ENCODE measurements around the gene SPDYE3. TPM values are rescaled to one million over a fixed set of nuclear protein-coding genes. Genes with fewer than 3 reads are reported as not detected.
"Not testable (repeated sequence)": the region's sequence is repeated elsewhere in the genome, so short reads cannot be mapped to it uniquely, and the experiment has no call there.

SPDYE3 gene, protein sequence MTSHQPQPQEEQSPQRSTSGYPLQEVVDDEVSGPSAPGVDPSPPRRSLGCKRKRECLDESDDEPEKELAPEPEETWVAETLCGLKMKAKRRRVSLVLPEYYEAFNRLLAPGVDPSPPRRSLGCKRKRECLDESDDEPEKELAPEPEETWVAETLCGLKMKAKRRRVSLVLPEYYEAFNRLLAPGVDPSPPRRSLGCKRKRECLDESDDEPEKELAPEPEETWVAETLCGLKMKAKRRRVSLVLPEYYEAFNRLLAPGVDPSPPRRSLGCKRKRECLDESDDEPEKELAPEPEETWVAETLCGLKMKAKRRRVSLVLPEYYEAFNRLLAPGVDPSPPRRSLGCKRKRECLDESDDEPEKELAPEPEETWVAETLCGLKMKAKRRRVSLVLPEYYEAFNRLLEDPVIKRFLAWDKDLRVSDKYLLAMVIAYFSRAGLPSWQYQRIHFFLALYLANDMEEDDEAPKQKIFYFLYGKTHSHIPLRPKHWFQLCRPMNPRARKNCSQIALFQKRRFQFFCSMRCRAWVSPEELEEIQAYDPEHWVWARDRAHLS
- total RNA-seq: not detected

DNA sequence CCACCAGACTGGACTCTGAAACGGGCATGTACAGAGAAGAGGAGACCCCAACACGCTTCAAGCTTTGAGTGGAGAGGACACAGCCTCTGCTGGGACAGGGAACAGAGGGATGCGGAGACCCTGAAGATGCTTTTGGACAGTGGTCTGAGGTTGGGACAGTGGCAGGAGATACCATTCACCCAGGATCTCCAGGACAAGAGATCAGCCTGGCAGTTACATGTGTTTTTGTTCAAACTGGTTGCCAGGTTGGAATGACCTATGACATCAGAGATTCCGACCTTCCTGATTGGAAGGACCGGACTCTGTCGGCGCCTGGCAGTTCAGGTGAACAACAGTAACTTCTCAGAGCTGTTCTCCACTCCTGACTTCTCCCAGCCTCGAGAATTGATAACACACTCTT, at the start of gene SPDYE3:
TSS of gene SPDYE3 (plus strand) at position 301 of the 400 bp plus-strand sequence. CDS start 184 bp downstream, outside the sequence.
- intact Hi-C loops (cut with DNase I); ATAC-seq; DNase-seq (ENCODE audit: low spot score): not testable (repeated sequence)

DNA sequence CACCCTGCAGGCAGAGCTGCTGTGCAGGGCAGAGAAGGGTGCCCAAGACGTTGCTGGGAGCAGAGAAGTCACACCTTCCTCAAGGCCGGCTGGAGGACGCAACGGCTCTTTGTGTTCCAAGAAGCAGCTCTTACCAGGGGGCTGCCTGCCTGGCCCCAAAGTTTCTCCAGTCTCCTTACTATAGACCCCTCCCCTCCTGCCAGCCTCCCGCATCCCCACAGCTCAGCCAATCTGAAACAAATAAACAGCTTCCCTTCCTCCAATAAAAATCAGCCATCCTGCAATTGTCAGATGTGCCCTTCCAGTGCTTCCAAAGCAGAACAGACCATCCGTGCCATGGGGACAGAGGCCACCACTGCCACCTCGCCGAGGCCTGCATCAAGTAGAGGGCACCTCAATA, 47.5 kb upstream of the SPDYE3 start:
- ATAC-seq; DNase-seq (ENCODE audit: low spot score); intact Hi-C loops (cut with DNase I): not testable (repeated sequence)

DNA sequence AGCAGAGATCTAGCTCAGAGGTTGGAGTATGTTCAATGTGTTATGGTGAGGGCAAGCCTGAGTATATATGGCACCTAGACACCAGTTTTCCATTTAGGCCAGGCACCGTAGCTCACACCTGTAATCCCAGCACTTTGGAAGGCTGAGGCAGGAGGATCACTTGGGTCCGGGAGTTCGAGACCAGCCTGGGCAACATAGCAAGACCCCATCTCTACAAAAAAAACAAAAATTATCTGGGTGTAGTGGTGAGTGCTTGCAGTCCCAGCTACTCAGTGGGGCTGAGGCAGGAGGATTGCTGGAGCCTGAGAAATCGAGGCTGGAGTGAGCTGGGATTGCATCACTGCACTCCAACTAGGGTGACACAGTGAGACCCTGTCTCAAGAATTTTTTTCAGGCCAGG, 44.6 kb upstream of the SPDYE3 start:
- intact Hi-C loops (cut with DNase I); ATAC-seq; DNase-seq (ENCODE audit: low spot score): not testable (repeated sequence)

DNA sequence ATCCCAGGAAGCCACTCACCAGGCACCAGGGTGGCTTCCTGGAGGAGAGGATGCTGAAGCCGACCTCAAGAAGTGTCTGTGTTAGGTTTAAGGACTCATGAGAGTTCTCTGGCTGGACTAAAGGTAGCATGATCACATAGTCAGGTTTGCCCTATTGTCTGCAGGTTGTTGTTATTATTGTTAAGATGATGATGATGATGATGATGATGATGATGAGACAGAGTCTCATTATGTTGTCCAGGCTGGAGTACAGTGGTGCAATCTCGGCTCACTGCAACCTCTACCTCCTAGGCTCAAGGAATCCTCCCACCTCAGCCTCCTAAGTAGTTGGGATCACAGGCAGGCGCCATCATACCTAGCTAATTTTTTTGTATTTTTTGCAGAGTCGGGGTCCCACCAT, 43.3 kb upstream of the SPDYE3 start:
- ATAC-seq; DNase-seq (ENCODE audit: low spot score); intact Hi-C loops (cut with DNase I): not testable (repeated sequence)

DNA sequence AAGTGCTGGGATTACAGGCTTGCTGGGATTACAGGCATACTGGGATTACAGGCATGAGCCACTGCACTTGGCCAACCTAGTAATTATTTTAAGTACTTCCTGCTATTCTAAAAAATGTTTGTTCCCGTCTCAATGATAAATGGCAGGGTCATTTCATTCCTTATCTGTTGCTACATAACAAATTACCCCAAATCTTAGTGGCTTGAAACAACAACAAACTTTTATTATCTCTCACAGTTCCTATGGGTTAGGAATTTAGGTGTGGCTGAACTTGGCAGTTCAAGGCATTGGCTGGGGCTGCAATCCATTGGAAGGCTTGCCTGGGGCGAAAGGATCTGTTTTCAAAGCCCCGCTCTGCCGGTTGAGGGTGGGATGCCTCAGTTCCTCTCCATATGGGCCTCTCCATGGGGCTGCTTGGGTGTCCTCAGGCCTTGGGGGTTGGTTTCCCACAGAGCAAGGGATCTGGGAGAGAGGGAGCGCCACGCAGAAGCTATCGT, 42.8 kb upstream of the SPDYE3 start:
- ATAC-seq: peak; percentile 46
- intact Hi-C loops (cut with DNase I); DNase-seq (ENCODE audit: low spot score): not testable (repeated sequence)

DNA sequence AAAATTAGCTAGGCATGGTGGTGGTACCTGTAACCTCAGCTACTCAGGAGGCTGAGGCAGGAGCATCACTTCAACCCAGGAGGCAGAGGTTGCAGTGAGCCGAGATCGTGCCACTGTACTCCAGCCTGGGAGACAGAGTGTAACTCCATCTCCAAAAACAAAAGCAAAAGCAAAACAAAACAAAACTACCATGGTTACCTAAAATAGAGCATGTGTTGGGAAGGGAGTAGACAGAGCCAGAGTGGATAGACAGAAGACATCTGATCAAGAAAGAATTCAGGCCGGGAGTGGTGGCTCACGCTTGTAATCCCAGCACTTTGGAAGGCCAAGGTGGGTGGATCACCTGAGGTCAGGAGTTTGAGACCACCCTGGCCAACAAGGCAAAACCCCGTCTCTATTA, 41.7 kb upstream of the SPDYE3 start:
- peak; percentile 27 for ATAC-seq

DNA sequence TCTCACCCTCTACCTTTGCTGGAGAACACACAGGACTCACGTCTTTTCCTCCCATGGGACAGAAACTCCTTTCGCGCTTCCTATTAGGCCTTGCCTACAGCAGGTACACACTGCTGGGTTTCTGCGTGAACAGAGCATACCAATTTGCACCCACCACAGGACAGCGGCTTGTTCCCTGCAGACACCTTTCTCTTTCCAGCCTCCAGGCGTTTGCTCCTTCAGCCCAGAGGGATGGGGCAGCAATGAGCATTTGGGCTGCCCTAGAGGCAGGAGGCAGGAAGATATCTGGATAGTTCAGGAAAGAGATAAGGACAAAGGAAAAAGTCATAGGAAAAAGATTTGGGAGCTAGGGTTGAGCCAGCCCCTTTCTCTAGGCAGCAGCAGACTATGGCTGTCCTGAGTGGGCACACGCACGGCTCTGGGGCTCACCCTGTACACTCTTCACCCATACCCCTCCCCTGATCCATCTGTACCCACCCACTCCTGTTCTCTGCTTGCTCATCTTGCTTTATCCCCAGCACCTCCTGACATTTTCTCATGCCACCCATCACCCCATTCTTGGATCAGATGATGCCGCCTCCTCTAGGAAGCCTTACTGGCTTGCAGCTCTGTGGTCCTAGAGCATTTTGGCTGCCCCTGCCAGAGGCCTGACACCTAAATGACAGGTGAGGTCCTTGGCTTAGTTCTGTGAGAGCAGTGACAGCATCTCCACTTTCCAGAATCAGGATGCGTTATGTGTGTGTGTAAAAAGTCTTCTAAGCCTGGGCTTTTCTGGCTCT, 40.7 kb upstream of the SPDYE3 start:
- ATAC-seq (no peak), DNase-seq (ENCODE audit: low spot score) (no peak)
- intact Hi-C loops (cut with DNase I): no loop called here

More for the DNA sequence above, 41.7 kb upstream of the SPDYE3 start:
- intact Hi-C loops (cut with DNase I); DNase-seq (ENCODE audit: low spot score): not testable (repeated sequence)

DNA sequence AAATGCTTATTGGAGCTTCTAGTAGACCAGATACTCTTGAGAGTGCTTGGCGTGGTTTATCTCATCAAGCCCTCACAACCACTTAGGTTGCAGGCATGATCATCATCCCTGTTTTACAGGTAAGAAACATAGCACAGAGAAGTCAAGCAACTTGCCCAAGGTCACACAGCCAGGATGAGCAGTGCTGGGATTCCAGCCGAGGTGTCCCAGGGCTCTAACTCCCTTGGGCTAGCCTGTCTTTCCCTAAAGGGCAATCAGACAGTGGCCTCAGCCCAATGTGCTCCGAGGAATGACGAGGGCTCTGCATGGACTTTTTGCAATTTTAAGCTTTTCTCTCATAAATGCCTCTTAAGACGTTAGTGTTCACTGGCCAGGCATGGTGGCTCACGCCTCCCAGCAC, 39.9 kb upstream of the SPDYE3 start:
- DNase-seq (ENCODE audit: low spot score): no peak
- no peak for ATAC-seq
- intact Hi-C loops (cut with DNase I): no loop called here

DNA sequence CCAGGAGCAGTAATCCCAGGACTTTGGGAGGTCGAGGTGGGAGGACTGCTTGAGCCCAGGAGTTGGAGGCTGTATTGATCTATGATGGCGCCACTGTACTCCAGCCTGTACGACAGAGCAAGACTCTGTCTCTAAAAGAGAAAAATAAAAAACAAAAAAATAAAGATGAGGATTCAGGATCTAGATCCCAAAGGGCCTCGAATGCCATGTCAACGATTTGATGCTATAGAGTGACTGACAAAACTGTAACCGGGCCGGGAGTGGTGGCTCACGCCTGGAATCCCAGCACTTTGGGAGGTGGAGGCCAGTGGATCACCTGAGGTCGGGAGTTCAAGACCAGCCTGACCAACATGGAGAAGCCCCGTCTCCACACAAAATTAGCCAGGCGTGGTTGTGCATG, 38.6 kb upstream of the SPDYE3 start:
- intact Hi-C loops (cut with DNase I); DNase-seq (ENCODE audit: low spot score); ATAC-seq: not testable (repeated sequence)

DNA sequence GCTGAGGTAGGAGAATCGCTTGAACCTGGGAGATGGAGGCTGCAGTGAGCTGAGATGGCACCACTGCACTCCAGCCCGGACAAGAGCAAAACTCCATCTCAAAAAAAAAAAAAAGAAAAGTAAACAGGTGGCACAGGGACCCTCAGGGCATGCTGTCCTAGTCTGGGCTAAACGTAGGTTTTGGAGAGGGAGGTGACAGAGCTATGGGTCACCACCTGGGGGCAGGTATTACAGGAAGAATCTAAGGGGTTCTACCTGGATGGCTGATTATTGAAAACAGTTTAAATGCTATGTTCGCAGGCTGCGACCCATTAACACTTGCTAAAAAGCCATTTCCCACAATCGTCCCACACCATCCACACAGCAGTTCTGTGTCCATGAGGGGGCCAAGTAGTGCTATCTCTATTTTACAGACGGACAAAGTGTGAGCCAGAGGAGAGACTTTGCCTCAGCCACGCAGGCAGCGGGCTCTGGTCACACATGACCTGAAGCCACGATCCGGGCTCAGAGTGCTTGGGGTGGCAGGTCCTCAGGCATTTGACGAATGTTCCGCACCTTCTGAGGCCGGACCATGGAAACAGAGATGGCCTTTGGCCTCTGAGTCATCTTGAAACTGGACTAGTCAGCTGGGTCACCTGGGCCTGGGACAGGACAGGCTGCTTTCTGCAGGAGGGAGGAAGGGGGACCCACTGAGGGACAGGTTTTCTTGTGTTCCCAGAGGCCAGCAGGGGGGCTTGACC, 38.0 kb upstream of the SPDYE3 start:
- DNase-seq (ENCODE audit: low spot score); intact Hi-C loops (cut with DNase I): not testable (repeated sequence)
- ATAC-seq: peak; percentile 6

DNA sequence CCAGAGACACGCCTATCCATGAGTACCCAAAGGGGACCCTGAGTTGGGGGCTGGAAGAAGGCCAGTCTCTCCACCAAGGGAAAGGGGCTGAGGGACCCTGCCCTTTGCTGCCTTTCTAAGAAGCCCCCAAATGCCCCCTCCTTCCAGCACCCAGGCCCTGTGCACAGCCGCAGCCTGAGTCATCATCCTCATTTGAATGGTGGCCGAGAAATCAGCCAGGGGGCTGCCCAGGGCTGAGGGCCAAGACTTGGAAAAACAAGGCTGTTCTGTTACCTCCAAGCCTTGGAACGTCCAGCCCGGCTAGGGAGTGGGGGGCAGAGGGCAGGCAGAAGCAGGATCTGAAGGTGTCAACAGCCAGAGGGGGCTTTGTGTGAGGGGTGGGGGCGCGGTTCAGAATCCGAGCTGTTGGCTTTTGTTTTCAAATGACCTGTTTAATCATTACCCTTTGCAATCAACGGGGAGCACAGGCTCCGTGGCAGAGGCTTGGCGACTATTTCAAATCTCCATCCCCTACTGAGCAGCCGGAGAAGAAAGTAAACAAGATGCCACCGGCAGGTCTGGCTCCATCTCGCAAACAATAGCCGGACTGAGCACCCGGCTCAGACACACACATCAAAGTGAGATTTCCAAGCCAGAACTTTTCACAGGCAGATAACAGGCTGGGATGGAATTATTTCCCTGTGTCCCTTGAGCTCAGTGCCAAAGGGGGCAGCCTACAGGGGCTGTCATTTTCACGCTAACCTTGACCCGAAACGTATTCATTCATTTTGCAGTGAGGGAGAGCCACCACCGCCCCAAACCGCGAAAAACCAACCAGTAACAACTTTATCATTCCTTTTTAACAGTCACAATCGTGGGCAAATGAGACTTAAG, 37.2 kb upstream of the SPDYE3 start:
- intact Hi-C loops (cut with DNase I); DNase-seq (ENCODE audit: low spot score): not testable (repeated sequence)
- ATAC-seq: peak; percentile 5

DNA sequence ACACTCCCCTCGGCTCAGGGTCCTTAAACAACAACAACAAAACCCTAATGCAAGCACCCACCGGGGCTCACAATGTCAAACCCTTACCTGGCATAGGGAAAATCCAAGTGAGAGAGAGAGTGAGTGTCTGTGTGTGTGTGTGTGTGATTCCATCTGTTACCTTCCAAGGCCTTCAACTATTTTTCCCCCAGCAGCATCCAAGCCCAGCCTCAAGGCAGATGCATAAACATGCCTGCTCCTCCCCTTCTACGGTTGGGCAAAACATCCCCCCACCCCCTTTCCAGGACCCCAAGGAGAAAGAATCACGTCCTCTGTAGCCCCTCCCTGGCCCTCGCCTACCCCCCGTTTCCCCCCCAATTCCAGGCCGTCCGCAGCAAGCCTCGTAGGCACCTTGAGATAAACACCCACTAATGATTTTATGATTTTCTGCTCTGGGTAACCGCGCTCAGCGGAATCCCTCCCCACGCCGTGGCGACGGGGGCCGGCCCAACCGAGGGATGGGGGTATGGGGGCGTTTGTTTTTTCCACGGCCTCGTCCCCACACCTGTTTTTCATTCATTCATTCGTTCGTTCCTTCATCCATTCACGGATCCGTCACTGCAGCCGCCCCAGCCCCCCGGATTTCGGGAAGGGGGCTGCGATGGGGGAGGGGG, 36.4 kb upstream of the SPDYE3 start:
- intact Hi-C loops (cut with DNase I); DNase-seq (ENCODE audit: low spot score): not testable (repeated sequence)
- peak; percentile 29 for ATAC-seq

DNA sequence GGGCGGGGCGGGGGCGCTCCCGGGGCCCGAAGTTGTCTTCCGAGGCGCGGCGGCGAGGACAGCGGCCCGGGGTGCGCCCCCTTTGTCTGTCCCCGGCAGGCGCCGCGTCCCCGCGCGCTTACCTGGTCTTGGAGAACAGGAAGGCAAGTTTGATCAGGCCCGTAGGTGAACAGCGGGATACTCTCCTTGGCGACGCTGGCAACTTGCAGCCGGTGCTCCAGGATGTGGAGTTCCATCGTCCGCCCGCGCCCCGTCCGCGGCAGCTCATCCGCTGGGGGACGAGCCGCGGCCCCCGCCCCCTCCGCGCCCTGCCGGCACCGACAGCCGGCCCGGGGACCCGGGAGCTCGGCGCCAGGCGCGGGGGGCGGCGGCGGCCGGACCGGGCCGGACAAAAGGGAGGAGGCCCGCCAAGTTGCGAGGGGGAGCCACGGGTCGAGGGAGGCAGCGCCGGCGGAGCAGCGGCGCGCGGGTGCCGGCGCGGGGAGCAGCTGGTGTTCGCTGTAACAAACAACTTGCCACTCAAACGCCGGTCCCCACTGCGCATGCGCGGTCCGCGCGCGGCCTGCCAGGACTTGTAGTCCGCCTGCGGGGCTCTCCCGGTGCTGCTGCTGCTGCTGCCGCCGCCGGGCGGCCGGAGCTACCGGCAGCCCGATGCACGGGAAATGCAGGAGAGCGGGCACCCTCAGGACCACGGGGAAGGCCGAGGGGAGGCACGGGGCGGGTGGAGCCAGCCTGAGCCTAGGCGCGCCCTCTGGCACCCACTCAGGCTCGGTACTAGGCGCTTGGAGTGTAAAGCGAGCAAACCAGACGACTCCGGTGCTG, 35.6 kb upstream of the SPDYE3 start:
- DNase-seq (ENCODE audit: low spot score): peak; percentile 99
- ATAC-seq: peak; percentile 92
- intact Hi-C loops (cut with DNase I): no loop called here

DNA sequence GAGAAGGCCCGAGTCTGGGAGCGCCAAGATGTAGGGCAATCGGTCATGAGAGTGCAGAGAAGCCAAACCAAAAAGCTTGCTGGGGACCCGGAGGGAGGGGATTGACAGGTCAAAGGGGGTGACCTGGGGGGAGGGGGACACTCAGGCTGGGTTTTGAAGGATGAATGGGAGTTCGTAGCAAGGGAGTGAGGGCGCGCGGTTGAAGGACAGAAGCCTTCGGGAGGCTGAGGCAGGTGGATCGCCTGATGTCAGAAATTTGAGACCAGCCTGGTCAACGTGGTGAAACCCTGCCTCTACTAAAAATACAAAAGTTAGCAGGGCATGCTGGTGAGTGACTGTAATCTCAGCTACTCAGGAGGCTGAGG, 35.0 kb upstream of the SPDYE3 start:
- ATAC-seq; intact Hi-C loops (cut with DNase I); DNase-seq (ENCODE audit: low spot score): not testable (repeated sequence)

DNA sequence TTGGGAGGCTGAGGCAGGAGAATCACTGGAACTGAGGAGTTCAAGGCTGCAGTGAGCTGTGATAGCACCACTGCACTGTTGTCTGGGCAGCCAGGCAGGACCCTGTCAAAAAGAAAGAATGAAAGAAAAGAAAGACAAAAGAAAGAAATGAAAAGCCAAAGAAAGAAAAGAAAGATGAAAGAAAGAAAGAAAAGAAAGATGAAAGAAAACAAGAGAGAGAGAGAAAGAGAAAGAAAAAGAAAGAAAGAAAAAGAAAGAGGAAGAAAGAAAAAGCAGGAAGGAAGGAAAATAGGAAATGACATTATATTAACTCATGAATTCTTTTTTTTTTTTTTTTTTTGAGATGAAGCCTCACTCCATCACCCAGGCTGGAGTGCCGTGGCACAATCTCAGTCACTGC, 32.4 kb upstream of the SPDYE3 start:
- intact Hi-C loops (cut with DNase I): no loop called here
- DNase-seq (ENCODE audit: low spot score) (no peak), ATAC-seq (no peak)

DNA sequence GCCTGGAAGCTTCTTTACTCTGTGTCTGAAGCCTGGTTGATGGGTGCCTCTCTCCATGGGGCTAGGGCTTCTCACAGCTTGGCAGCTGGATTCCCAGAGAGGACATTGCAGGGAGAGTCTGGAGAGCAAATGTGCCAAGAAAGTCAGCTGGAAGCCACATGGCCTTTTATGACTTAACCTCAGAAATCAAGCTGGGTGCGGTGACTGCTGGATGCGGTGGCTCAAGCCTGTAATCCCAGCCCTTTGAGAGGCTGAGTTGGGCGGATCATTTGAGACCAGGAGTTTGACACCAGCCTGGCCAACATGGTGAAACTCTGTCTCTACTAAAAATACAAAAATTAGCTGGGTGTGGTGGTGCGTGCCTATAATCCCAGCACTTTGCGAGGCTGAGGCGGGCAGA, 31.4 kb upstream of the SPDYE3 start:
- DNase-seq (ENCODE audit: low spot score); intact Hi-C loops (cut with DNase I); ATAC-seq: not testable (repeated sequence)
